Measurements from ENCODE around the gene PIGL.

GRCh38 chr17:16286947-16287562 is 70.0 kb downstream of the PIGL start:
- TF ChIP-seq CTCF (IDR thresholded peaks at IDR 0.05; ENCODE audit: low read length) (peak; percentile 62), EZH2 (IDR thresholded peaks at IDR 0.05; ENCODE audit: borderline replicate concordance, low read length) (no peak)
